Colonic mucosa (tissue), 4 donors: Measurements from ENCODE around the gene ARHGEF12. TPM values are rescaled to one million over a fixed set of nuclear protein-coding genes. Genes with fewer than 3 reads are reported as not detected.
A peak's percentile ranks its signal among the peaks of the same experiment; 100 is the strongest.

Source experiments
- DNase-seq: peaks from one replicate; pipeline ENCODE4 v3.0.0-alpha.2; 2020
- H3K27ac ChIP-seq: fragments of 200-600 bp; one replicate; pipeline ENCODE4 v1.8.0; 2021
- H3K27me3 ChIP-seq: fragments of 200-600 bp; one replicate; pipeline ENCODE4 v1.8.0; 2021
- H3K36me3 ChIP-seq: fragments of 200-600 bp; one replicate; pipeline ENCODE4 v1.8.0; 2021
- H3K4me1 ChIP-seq: fragments of 200-600 bp; one replicate; pipeline ENCODE4 v1.8.0; 2021; ENCODE audit warnings: mild to moderate bottlenecking
- H3K4me3 ChIP-seq: fragments of 200-600 bp; one replicate; pipeline ENCODE4 v1.8.0; 2021
- H3K9ac ChIP-seq, 2 donors: one replicate each; pipeline ENCODE4 v1.7.0; 2013; ENCODE audit warnings: control low read depth in 2 of 2, low read depth in 2 of 2, low read length in 2 of 2
- H3K9me3 ChIP-seq: fragments of 200-600 bp; one replicate; pipeline ENCODE4 v1.8.0; 2021
- intact Hi-C: fragments of 100-400 bp; cut with DNase I; formaldehyde crosslinking; loops from one replicate; pipeline ENCODE4 v1.14.1; 2022
- total RNA-seq, 2 donors: library from RNA; stranded (reverse); fragmentation: NEBNext Ultra II Directional in 1 of 2; extraction: Animal tissue kit (Norgen Biotek cat#: 25700) in 1 of 2; gene quantifications; one replicate each; pipeline ENCODE4 v1.2.1, GENCODE V29; 2021
- TF ChIP-seq, protein P1 (sequence below): fragments of 200-600 bp; IDR thresholded peaks from one replicate; pipeline ENCODE4 v1.8.0; 2022; ENCODE audit warnings: antibody characterized with exemption, mild to moderate bottlenecking
- donor health status: healthy.
- donor health status: DM: no; HTN: no; CAD: no.
- donor health status: DM: no; HTN: no; CAD: no.

The ARHGEF12 gene
- total RNA-seq, 2 donors from 2014 or later, result 66.7 to 103 TPM

DNA sequence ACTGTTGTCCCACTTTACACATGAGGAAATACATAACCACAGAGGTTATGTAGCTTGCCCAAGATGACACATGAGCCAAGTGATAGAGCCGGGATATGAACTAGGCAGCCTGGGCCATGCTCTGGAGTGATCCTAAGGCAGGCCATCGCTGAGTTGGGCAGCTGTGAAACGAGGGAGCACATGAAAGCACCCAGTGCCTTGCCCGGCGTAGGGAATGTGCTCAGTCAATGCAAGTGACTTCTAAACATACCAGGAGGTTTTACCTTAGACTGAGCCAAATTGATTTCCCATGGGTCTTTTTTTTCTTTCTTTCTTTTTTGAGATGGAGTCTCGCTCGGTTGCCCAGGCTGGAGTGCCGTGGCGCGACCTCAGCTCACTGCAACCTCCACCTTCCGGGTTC, 185.8 kb downstream of the ARHGEF12 start:
- Histone ChIP-seq H3K27ac (no peak overlapping the region), H3K36me3 (no peaks in the 10 kb centered on the region), H3K9me3 (no peaks in the 10 kb centered on the region), H3K4me3 (no peak overlapping the region), H3K27me3 (peaks cover 43% of the 10 kb centered on the region), H3K9ac (no peak overlapping the region), H3K4me1 (no peaks in the 10 kb centered on the region)
- DNase-seq, result no peak
- intact Hi-C loops, result no loop called here
- TF ChIP-seq, protein P1, sequence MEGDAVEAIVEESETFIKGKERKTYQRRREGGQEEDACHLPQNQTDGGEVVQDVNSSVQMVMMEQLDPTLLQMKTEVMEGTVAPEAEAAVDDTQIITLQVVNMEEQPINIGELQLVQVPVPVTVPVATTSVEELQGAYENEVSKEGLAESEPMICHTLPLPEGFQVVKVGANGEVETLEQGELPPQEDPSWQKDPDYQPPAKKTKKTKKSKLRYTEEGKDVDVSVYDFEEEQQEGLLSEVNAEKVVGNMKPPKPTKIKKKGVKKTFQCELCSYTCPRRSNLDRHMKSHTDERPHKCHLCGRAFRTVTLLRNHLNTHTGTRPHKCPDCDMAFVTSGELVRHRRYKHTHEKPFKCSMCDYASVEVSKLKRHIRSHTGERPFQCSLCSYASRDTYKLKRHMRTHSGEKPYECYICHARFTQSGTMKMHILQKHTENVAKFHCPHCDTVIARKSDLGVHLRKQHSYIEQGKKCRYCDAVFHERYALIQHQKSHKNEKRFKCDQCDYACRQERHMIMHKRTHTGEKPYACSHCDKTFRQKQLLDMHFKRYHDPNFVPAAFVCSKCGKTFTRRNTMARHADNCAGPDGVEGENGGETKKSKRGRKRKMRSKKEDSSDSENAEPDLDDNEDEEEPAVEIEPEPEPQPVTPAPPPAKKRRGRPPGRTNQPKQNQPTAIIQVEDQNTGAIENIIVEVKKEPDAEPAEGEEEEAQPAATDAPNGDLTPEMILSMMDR, result no peak

DNA sequence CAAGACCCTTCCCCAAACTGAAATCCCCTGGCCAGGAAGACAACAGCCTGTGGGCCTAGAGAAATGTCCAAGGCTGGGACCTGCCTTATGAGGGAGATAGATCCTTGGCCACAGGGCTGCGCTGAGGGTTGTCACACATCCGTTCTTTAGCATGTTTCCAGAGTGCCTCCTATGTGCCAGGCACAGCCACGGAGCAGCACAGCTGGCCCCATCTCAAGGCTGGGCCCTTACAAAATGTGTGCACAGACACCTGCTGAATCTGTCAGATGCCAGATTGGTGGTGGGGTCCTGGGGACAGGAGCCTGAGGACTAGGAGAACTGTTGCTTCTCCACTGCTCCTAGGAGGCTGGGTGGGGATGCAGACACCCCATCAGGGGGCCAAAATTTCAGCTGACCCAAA, 186.5 kb downstream of the ARHGEF12 start:
- H3K27me3 ChIP-seq, result peaks cover 43% of the 10 kb centered on the region

DNA sequence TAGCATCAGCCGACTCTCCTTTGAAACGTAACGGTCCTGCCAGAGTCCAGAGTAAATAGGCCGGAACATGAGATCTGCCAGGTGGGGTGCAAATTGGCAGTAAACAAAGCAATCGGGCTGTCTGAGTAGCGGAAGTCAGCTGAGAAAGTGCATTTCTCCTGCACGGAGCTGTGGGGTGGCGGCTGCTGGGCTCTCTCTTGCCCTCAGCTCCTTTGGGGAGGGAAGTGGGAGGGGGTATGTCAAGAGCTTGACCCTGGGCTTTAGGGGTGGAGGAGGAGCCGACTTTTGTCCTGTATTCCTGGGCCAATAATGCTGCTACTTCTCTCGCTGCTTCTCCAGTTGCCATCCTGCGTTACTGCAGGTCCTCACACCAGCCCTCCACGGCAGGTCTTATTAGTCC, 187.0 kb downstream of the ARHGEF12 start:
- no peaks in the 10 kb centered on the region for H3K36me3 ChIP-seq
- H3K9ac ChIP-seq, result no peak overlapping the region
- H3K27ac ChIP-seq, result no peak overlapping the region
- TF ChIP-seq, protein P1, result no peak
- H3K9me3 ChIP-seq, result no peaks in the 10 kb centered on the region
- no peak for DNase-seq
- no peak overlapping the region for H3K4me3 ChIP-seq
- intact Hi-C loops, result no loop called here
- H3K27me3 ChIP-seq, result peaks cover 46% of the 10 kb centered on the region
- no peaks in the 10 kb centered on the region for H3K4me1 ChIP-seq

More for the DNA sequence above, 186.5 kb downstream of the ARHGEF12 start:
- TF ChIP-seq, protein P1, result no peak
- Histone ChIP-seq H3K27ac (no peak overlapping the region), H3K36me3 (no peaks in the 10 kb centered on the region), H3K9me3 (no peaks in the 10 kb centered on the region), H3K9ac (no peak overlapping the region), H3K4me3 (no peak overlapping the region), H3K4me1 (no peaks in the 10 kb centered on the region)
- intact Hi-C loops, result no loop called here
- DNase-seq, result no peak

DNA sequence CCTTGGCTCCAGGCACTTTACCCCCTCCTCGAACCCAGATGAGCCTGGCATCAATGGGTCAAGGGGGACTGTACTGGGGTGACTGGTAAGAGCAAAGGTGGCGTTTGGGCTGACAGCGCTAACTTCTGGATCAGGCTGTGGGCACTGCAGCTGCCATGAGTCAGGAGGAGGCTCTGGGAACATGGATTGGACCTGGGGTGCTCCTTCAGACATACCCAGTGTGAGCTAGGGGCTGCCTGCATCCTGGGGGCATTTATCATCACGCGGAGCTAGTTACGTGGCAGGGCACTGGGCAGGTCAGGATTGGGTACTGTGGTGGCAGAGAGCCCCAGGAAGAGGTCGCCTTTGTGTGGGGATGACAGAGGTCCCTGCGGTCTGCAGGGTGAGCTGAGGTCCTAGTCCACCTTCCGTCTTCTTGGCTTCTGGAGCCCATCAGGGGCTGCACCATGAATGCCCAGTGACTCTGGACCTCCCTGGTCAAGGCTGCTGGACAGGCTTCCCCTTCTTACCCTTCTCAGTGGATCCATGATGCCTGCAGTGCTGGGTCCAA, 188.4 kb downstream of the ARHGEF12 start:
- Histone ChIP-seq H3K27ac (no peak overlapping the region), H3K36me3 (no peaks in the 10 kb centered on the region), H3K4me3 (no peak overlapping the region), H3K9me3 (no peaks in the 10 kb centered on the region), H3K4me1 (no peaks in the 10 kb centered on the region), H3K27me3 (peaks cover 55% of the 10 kb centered on the region), H3K9ac (no peak overlapping the region)
- no peak for DNase-seq
- intact Hi-C loops, result no loop called here
- TF ChIP-seq, protein P1, result no peak

DNA sequence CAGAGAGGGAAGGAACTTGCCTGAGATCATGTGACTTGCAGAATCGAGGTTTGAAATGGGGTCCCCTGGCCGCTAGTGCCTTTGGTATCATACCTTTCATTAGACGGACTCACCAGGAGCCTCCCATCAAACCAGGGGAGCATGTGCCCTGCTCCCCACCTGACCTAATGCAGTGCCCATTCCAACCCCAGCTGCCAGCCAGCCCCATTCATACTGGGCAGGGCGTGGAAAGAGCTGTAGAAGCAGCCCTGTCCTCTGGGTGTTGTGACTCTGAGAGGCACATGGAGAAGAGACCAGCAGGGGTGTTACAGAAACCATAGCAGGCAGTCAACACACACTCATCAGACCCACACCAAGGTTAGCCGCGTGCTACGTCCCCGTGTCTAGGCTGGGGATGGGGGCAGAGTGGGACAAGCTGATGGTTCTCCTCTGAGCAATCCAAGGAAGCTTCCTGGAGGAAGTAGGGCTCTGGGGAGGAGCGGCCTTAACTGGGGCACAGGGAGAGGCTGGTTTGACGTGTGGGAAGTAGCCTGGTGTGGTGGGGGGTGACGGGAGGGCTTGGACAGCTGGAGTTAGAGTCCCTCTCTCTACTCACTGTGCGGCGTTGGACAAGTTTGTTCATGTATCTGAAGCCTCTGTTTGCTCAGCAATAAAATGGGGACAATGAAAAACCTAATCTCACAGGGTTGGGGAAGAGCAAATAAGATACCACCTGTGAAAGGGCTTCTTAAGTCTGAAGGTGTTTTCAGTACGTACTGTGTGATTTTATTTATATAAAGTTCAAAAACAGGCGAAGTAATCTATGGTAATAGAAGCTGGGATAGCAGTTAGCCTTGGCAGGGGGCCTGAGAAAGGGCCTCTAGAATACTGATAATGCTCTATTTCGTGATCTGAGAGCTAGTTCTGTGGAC, 189.3 kb downstream of the ARHGEF12 start:
- Histone ChIP-seq H3K27me3 (peaks cover 55% of the 10 kb centered on the region), H3K4me1 (no peaks in the 10 kb centered on the region), H3K9me3 (no peaks in the 10 kb centered on the region), H3K27ac (no peak overlapping the region), H3K9ac (no peak overlapping the region), H3K4me3 (no peak overlapping the region), H3K36me3 (no peaks in the 10 kb centered on the region)
- peak; percentile 56 for DNase-seq
- intact Hi-C loops, result no loop called here
- TF ChIP-seq, protein P1, result no peak
